ENCODE measurements around the gene PPP1R3G. TPM values are rescaled to one million over a fixed set of nuclear protein-coding genes. Genes with fewer than 3 reads are reported as not detected.

The PPP1R3G gene
- total RNA-seq, 2 donors from 2014 or later, result 8.8 to 16.4 TPM

- Histone ChIP-seq H3K36me3 (no peaks in the 10 kb centered on the region), H3K9me3 (no peaks in the 10 kb centered on the region), H3K4me3 (no peak overlapping the region), H3K27me3 (no peaks in the 10 kb centered on the region), H3K27ac (peak overlapping the region; percentile 63 to 65), H3K4me1 (peaks cover 0 to 41% of the 10 kb centered on the region in 2 donors)
- DNase-seq (ENCODE audit: low spot score), result no peak
- TF ChIP-seq CTCF (IDR thresholded peaks at IDR 0.05), result no peak
Measured at GRCh38 chr6:5094327-5094726, 9.2 kb downstream of the PPP1R3G start.

- Histone ChIP-seq H3K4me1 (peaks cover 0 to 36% of the 10 kb centered on the region in 2 donors), H3K9me3 (no peaks in the 10 kb centered on the region), H3K27ac (peak overlapping the region; percentile 75 to 89), H3K27me3 (no peaks in the 10 kb centered on the region), H3K36me3 (no peaks in the 10 kb centered on the region), H3K4me3 (no peak overlapping the region)
- no peak for DNase-seq (ENCODE audit: low spot score)
- no peak for TF ChIP-seq CTCF (IDR thresholded peaks at IDR 0.05)
Measured at GRCh38 chr6:5095236-5095635, 10.1 kb downstream of the PPP1R3G start.

GRCh38 chr6:5096482-5096881 lies 11.3 kb downstream of the PPP1R3G start:
- Histone ChIP-seq H3K27ac (peak overlapping the region; percentile 75 to 89), H3K4me1 (peaks cover 0 to 34% of the 10 kb centered on the region in 2 donors), H3K9me3 (no peaks in the 10 kb centered on the region), H3K4me3 (no peak overlapping the region), H3K36me3 (no peaks in the 10 kb centered on the region), H3K27me3 (no peaks in the 10 kb centered on the region)
- DNase-seq (ENCODE audit: low spot score), result no peak
- TF ChIP-seq CTCF (IDR thresholded peaks at IDR 0.05), result no peak

GRCh38 chr6:5098501-5099270 lies 13.5 kb downstream of the PPP1R3G start:
- DNase-seq (ENCODE audit: low spot score), result no peak

GRCh38 chr6:5099537-5099936 lies 14.4 kb downstream of the PPP1R3G start:
- Histone ChIP-seq H3K4me1 (peaks cover 0 to 36% of the 10 kb centered on the region in 2 donors), H3K36me3 (no peaks in the 10 kb centered on the region), H3K27me3 (no peaks in the 10 kb centered on the region), H3K9me3 (no peaks in the 10 kb centered on the region), H3K4me3 (no peak overlapping the region), H3K27ac (no peak overlapping the region)
- no peak for DNase-seq (ENCODE audit: low spot score)
- TF ChIP-seq CTCF (IDR thresholded peaks at IDR 0.05), result no peak

More at GRCh38 chr6:5098501-5099270, 13.5 kb downstream of the PPP1R3G start:
- H3K27ac ChIP-seq, result peak overlapping the region; percentile 75 to 89
- no peaks in the 10 kb centered on the region for H3K36me3 ChIP-seq
- no peaks in the 10 kb centered on the region for H3K9me3 ChIP-seq
- peaks cover 0 to 39% of the 10 kb centered on the region in 2 donors for H3K4me1 ChIP-seq
- no peaks in the 10 kb centered on the region for H3K27me3 ChIP-seq
- TF ChIP-seq CTCF (IDR thresholded peaks at IDR 0.05), result no peak
- H3K4me3 ChIP-seq, result no peak overlapping the region

All from right atrium auricular region (tissue), 2 donors.